Esophagus muscularis mucosa (tissue), 4 donors: ENCODE results near the gene DDX41. TPM values are rescaled to one million over a fixed set of nuclear protein-coding genes. Genes with fewer than 3 reads are reported as not detected.

Experiments
- DNase-seq: peaks from one replicate; pipeline ENCODE4 v3.0.0-alpha.2; 2017; ENCODE audit errors: extremely low spot score
- H3K27ac ChIP-seq, 4 donors: fragments of 200-600 bp; sonication (generic); replicated peaks in 1 of 4; 1 replicate in 3 of 4; 2 replicates in 1 of 4; pipeline ENCODE4 v1.5.1; 2016 to 2019; ENCODE audit warnings: mild to moderate bottlenecking in 1 of 4
- H3K27me3 ChIP-seq, 4 donors: fragments of 200-600 bp; sonication (generic); one replicate each; pipeline versions ENCODE4 v1.5.1 to v1.6.0; 2016 to 2019
- H3K36me3 ChIP-seq, 4 donors: fragments of 200-600 bp; sonication (generic); one replicate each; pipeline ENCODE4 v1.5.1; 2016 to 2019
- H3K4me1 ChIP-seq, 4 donors: fragments of 200-600 bp; sonication (generic); one replicate each; pipeline ENCODE4 v1.5.1; 2016 to 2019
- H3K4me3 ChIP-seq, 4 donors: fragments of 200-600 bp; sonication (generic); 1 replicate in 2 of 4; 2 replicates in 2 of 4; pipeline ENCODE4 v1.5.1; 2016 to 2019; ENCODE audit warnings: mild to moderate bottlenecking in 4 of 4, moderate library complexity in 1 of 4
- H3K9me3 ChIP-seq, 4 donors: fragments of 200-600 bp; sonication (generic); 1 replicate in 3 of 4; 2 replicates in 1 of 4; pipeline ENCODE4 v1.5.1; 2016 to 2019
- EP300 ChIP-seq: sonication (generic); formaldehyde crosslinking; IDR thresholded peaks from one replicate; pipeline ENCODE4 v1.6.1; 2017; ENCODE audit warnings: antibody characterized with exemption
- POLR2A ChIP-seq: fragments of 450-650 bp; IDR thresholded peaks from one replicate; pipeline ENCODE4 v1.6.1; 2017; ENCODE audit warnings: antibody characterized with exemption, moderate library complexity, mild to moderate bottlenecking, low read depth
- POLR2AphosphoS5 ChIP-seq, 2 donors: sonication (generic); formaldehyde crosslinking; IDR thresholded peaks; one replicate each; pipeline ENCODE4 v1.6.1; 2017; ENCODE audit warnings: antibody characterized with exemption in 2 of 2
- WGBS: methylation state at CpG from one replicate; pipeline ENCODE4 v1.1.5; 2018; 5-methylcytosine and 5-hydroxymethylcytosine counted together
- intact Hi-C: fragments of 100-400 bp; cut with DNase I; formaldehyde crosslinking; loops from one replicate; pipeline ENCODE4 v1.15.1; 2023
- total RNA-seq, 4 donors: library from RNA; depleted of rRNA; stranded (reverse); fragments of >200 nt; gene quantifications; one replicate each; pipeline versions ENCODE4 v1.1.0 to v1.2.1, GENCODE V29; 2016
- TF ChIP-seq, protein P1 (sequence below), 3 experiments: fragments of 200-600 bp in 2 of 3; fragments of 450-650 bp in 1 of 3; sonication (generic) in 2 of 3; IDR thresholded peaks; one replicate each; pipeline ENCODE4 v1.5.1; 2017 to 2019; ENCODE audit warnings: antibody characterized with exemption in 3 of 3, mild to moderate bottlenecking in 2 of 3, moderate library complexity in 1 of 3

The DDX41 gene
- total RNA-seq, 4 donors from 2014 or later: 58.1 to 92.1 (median 66.0) TPM

DNA sequence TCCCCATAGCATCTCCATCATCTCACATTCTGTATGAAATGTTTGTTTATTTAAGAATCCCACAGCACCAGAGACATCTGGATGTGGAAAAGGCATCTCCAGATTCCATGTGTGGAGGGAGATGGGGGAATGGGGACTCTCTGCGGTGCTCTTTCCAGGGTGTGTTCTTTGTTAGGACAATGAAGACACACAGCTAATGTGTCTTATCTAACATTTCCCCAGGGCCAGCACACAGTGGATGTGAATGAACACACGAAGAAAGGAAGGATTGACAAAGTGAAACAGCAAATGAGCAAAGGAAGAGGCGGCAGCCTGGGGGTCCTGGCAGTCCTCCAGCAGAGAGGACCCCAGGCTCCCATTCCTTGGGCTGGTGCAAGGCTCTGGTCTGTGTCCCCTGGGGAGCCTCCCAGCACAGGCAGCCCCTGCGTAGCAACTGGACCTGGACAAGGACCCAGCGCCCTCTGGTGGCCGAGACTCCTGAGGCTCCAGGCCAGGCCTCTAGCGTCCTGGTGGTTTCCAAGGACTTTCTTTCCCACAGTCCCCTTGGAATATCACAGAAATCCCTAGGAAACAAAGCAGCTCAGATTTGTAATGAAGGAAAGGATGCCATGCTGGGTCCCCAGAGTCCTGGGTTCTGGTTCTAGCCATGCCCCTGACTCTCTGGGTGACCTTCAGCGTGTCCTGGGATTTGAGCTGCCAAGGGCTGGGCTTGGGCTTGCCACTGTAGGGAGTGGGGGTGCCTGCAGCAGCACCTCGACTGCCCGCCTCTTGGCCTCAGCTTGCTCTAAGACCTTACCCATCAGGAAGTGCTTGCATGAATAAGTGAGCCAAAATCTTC is 15.9 kb downstream of the DDX41 start:
- no peaks in the 10 kb centered on the region for H3K27me3 ChIP-seq
- H3K9me3 ChIP-seq: no peaks in the 10 kb centered on the region
- WGBS: 23% methylated on average over 6 of the region's 10 CpGs
- no peak for TF ChIP-seq EP300
- peak in 1 of 2 donors; percentile 73 for TF ChIP-seq POLR2AphosphoS5 (IDR thresholded peaks at IDR 0.05)
- TF ChIP-seq, protein P1, sequence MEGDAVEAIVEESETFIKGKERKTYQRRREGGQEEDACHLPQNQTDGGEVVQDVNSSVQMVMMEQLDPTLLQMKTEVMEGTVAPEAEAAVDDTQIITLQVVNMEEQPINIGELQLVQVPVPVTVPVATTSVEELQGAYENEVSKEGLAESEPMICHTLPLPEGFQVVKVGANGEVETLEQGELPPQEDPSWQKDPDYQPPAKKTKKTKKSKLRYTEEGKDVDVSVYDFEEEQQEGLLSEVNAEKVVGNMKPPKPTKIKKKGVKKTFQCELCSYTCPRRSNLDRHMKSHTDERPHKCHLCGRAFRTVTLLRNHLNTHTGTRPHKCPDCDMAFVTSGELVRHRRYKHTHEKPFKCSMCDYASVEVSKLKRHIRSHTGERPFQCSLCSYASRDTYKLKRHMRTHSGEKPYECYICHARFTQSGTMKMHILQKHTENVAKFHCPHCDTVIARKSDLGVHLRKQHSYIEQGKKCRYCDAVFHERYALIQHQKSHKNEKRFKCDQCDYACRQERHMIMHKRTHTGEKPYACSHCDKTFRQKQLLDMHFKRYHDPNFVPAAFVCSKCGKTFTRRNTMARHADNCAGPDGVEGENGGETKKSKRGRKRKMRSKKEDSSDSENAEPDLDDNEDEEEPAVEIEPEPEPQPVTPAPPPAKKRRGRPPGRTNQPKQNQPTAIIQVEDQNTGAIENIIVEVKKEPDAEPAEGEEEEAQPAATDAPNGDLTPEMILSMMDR (IDR thresholded peaks at IDR 0.05): peak; percentile 94 to 97 (median 95)
- intact Hi-C loops: loop anchor here (2.0 to 5.0 kb wide), 3 partner anchors 46 to 99 kb away; partner anchors contain the start of genes GRK6 and PFN3
- peaks cover 0 to 13% (median 3%) of the 10 kb centered on the region in 4 donors for H3K36me3 ChIP-seq
- H3K4me1 ChIP-seq: peaks cover 23 to 38% (median 34%) of the 10 kb centered on the region in 4 donors
- no peak overlapping the region for H3K4me3 ChIP-seq
- peak; percentile 95 for DNase-seq
- peak overlapping the region; percentile 12 to 69 (median 54) for H3K27ac ChIP-seq

DNA sequence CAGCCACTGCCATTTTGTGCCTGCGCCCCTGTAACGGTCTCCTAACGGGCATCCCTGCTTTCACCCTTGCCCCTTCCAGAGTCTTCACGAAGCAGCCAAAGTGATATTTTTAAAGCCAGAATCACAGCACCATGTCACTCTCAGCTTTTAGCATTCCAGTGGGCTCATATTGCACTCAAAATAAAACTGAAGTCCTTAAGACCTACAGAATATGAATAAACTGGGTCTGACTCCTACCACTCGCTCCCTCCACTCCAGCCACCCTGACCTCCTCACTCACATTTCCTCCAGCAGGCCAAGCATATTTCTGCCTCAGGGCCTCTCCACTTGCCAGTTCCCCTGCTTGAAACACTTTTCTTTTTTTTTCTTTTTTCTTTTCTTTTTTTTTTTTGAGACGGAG is 16.9 kb downstream of the DDX41 start:
- intact Hi-C loops: loop anchor here (2.0 to 5.0 kb wide), 3 partner anchors 45 to 98 kb away; partner anchors contain the start of genes GRK6 and PFN3
- TF ChIP-seq, protein P1 (IDR thresholded peaks at IDR 0.05): no peak
- no peak for TF ChIP-seq EP300
- no peak for TF ChIP-seq POLR2AphosphoS5 (IDR thresholded peaks at IDR 0.05)
- no peak for TF ChIP-seq POLR2A
- H3K9me3 ChIP-seq: no peaks in the 10 kb centered on the region
- no peaks in the 10 kb centered on the region for H3K27me3 ChIP-seq
- no peak for DNase-seq
- H3K36me3 ChIP-seq: peaks cover 0 to 16% (median 3%) of the 10 kb centered on the region in 4 donors
- H3K4me3 ChIP-seq: no peak overlapping the region
- WGBS: 81% methylated on average over 6 of the region's 6 CpGs
- H3K4me1 ChIP-seq: peaks cover 34 to 48% (median 44%) of the 10 kb centered on the region in 4 donors
- peak overlapping the region in 2 of 4 donors; percentile 12 to 52 for H3K27ac ChIP-seq

DNA sequence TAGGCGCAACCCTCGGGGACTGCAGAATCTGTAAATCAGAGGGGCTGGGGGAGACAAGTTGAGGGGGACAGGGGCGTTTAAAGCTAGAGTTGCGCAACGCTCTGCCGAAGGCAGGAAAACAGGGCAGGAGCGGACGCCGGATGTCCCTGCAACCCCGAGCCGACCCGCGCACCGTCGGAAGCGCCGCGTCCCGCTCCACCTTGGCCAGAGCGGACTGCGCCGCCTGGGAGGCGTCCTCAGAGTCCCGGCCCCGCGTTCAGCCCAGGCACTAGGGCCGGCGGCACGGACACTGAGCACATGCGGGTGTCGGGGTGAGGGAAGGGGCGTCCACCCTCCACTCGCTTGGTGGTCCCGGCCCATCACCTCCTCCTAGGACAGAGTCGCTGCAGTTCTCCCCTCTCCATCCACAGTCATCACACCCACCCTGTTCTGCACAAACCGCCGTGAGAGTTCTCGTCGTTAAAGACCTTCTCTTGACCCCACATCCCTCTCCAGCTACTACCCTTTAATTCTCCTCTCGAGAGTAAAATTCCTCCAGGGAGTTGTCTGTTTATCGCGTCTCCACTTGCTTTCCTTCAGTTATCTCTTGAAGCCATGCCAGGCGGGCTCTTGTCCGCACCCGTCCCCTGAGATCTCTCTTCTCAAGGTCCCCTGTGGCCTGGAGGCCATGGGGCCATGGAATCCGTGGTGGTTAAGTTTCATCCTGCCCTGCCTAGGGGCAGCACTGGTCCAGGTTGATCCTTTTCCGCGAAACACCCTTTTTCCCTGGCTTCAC is 18.6 kb downstream of the DDX41 start:
- Histone ChIP-seq H3K27me3 (no peaks in the 10 kb centered on the region), H3K4me1 (peaks cover 50 to 65% (median 61%) of the 10 kb centered on the region in 4 donors), H3K27ac (peak overlapping the region; percentile 96 to 99 (median 98)), H3K4me3 (peak overlapping the region; percentile 78 to 96 (median 88)), H3K36me3 (peaks cover 0 to 17% (median 6%) of the 10 kb centered on the region in 4 donors), H3K9me3 (no peaks in the 10 kb centered on the region)
- WGBS: 25% methylated on average over 23 of the region's 48 CpGs
- TF ChIP-seq POLR2AphosphoS5 (IDR thresholded peaks at IDR 0.05) (no peak), EP300 (no peak), POLR2A (no peak)
- TF ChIP-seq, protein P1 (IDR thresholded peaks at IDR 0.05): no peak
- DNase-seq: no peak
- intact Hi-C loops: no loop called here

DNA sequence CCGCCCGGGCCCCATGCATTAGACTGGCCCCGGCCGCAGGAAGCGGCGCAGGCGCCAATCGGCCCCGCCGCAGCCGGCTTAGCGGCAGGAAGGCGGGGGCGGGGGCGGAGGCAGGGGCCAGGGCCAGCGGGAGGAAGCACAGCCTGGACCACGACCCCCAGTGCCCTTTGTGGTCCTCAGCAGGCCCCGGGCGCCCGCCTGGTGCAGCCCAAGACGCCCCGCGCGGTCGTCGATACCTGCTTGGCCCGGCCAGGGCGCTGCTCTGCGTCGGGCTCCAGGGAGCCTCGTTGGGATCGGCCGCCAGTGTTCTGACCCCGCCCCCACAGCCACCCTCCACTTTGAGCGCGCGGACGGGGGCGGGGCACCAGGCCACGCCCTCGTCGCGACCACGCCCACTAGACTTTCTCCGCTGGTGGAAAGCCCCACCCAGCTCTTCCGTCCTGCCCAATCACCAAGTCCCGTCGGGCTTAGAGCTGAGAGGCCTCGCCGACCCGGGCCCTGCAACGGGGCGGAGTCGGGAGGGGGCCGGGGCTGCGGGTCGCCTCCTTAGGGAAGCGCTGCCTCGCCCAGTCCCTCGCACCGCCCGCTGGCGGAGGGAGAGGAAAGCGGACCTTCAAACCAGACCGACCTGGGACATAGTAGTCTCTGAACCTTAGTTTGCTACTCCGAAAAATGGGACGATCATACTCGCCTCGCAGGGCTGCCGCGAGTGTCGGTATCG is 19.3 kb downstream of the DDX41 start, which contains the start of gene PDLIM7:
Gene PDLIM7 (minus strand): TSS at position 313 of the 721 bp plus-strand sequence. CDS start 1,092 bp downstream, outside the sequence.
- WGBS: 0% methylated on average over 5 of the region's 73 CpGs
- H3K27me3 ChIP-seq: no peaks in the 10 kb centered on the region
- peak; percentile 87 for TF ChIP-seq POLR2A
- TF ChIP-seq, protein P1 (IDR thresholded peaks at IDR 0.05): peak in 1 of 3 experiments; percentile 34
- TF ChIP-seq POLR2AphosphoS5 (IDR thresholded peaks at IDR 0.05): peak in 1 of 2 donors; percentile 91
- TF ChIP-seq EP300: no peak
- H3K27ac ChIP-seq: peak within 1 kb of the TSS; percentile 96 to 99 (median 98)
- H3K9me3 ChIP-seq: no peaks in the 10 kb centered on the region
- peaks cover 0 to 22% (median 10%) of the 10 kb centered on the region in 4 donors for H3K36me3 ChIP-seq
- H3K4me1 ChIP-seq: peaks cover 58 to 72% (median 68%) of the 10 kb centered on the region in 4 donors
- peak; percentile 98 for DNase-seq
- peak within 1 kb of the TSS; percentile 78 to 96 (median 88) for H3K4me3 ChIP-seq
- intact Hi-C loops: no loop called here
